IMR-90 (cell line): ENCODE data around the gene KCNJ2. TPM values are rescaled to one million over a fixed set of nuclear protein-coding genes. Genes with fewer than 3 reads are reported as not detected.

ENCODE experiments used
- ATAC-seq: fragments of 200-7000 bp; cut with Tn5 transposase; 2 replicates; pipeline ENCODE4 v1.9.1; 2020; ENCODE audit warnings: low read depth, mild to moderate bottlenecking, moderate library complexity
- BruUV-seq: library from RNA; stranded (reverse); fragments of 400-500 nt; replicated peaks from 2 replicates; lab custom pipeline; 2021; lab: Mats Ljungman, UMichigan
- CTCF ChIA-PET: fragments of 300-600 bp; formaldehyde crosslinking; extraction: SDS; loops from one replicate; lab custom pipeline; 2021; ENCODE audit warnings: antibody characterized with exemption; lab: Yijun Ruan, JAX
- POLR2A ChIA-PET: fragments of 300-600 bp; sonication (Branson Sonifier 250); formaldehyde crosslinking; loops from one replicate; lab custom pipeline; 2022; ENCODE audit warnings: antibody characterized with exemption; ENCODE audit not compliant: unreplicated experiment; lab: Charles Lee
- DNase-seq: peaks from one replicate; pipeline ENCODE4 v3.0.0; 2013
- H2AFZ ChIP-seq: replicated peaks from 2 replicates; pipeline ENCODE3; 2013; ENCODE audit warnings: low read length, mild to moderate bottlenecking; ENCODE audit not compliant: poor library complexity
- H2AK5ac ChIP-seq: 2 replicates; pipeline ENCODE4 v1.6.1; 2013; ENCODE audit warnings: low read depth, low read length, inconsistent platforms
- H2AK9ac ChIP-seq: replicated peaks from 2 replicates; pipeline ENCODE3; 2013; ENCODE audit warnings: mild to moderate bottlenecking, low read depth, low read length, moderate library complexity; ENCODE audit not compliant: poor library complexity
- H2BK120ac ChIP-seq: 2 replicates; pipeline ENCODE4 v1.6.1; 2013; ENCODE audit warnings: low read depth, low read length, inconsistent platforms
- H2BK15ac ChIP-seq: 3 replicates; pipeline ENCODE4 v1.6.1; 2013; ENCODE audit warnings: low read depth, low read length, inconsistent platforms
- H2BK20ac ChIP-seq: 2 replicates; pipeline ENCODE4 v1.6.1; 2013; ENCODE audit warnings: low read depth, mild to moderate bottlenecking, inconsistent platforms, low read length, moderate library complexity
- H2BK5ac ChIP-seq: 2 replicates; pipeline ENCODE4 v1.6.1; 2013; ENCODE audit warnings: mild to moderate bottlenecking, low read depth, low read length, inconsistent platforms; ENCODE audit not compliant: poor library complexity, severe bottlenecking
- H3K14ac ChIP-seq: replicated peaks from 2 replicates; pipeline ENCODE4 v1.6.1; 2013; ENCODE audit warnings: low read depth, low read length, inconsistent platforms
- H3K18ac ChIP-seq: 2 replicates; pipeline ENCODE4 v1.6.1; 2013; ENCODE audit warnings: low read depth, low read length, control low read depth
- H3K23ac ChIP-seq: 2 replicates; pipeline ENCODE4 v1.6.1; 2013; ENCODE audit warnings: low read depth, low read length, inconsistent platforms
- H3K27ac ChIP-seq: 2 replicates; pipeline ENCODE4 v1.5.1; 2013; ENCODE audit warnings: mild to moderate bottlenecking, control low read depth, low read length; ENCODE audit not compliant: insufficient read depth
- H3K27me3 ChIP-seq: 2 replicates; pipeline ENCODE4 v1.6.1; 2013; ENCODE audit warnings: low read length; ENCODE audit not compliant: control insufficient read depth, insufficient read depth
- H3K36me3 ChIP-seq: 2 replicates; pipeline ENCODE4 v1.6.1; 2013; ENCODE audit warnings: low read length, mixed read lengths; ENCODE audit not compliant: control insufficient read depth, insufficient read depth
- H3K4ac ChIP-seq: 2 replicates; pipeline ENCODE4 v1.6.1; 2013; ENCODE audit warnings: low read depth, low read length, inconsistent platforms
- H3K4me1 ChIP-seq: 2 replicates; pipeline ENCODE4 v1.6.1; 2013; ENCODE audit warnings: low read length, mixed read lengths; ENCODE audit not compliant: control insufficient read depth, insufficient read depth
- H3K4me2 ChIP-seq: 2 replicates; pipeline ENCODE4 v1.6.1; 2013; ENCODE audit warnings: low read depth, mild to moderate bottlenecking, control low read depth, low read length, moderate library complexity
- H3K4me3 ChIP-seq: 2 replicates; pipeline ENCODE4 v1.5.1; 2013; ENCODE audit warnings: low read depth, mild to moderate bottlenecking, control low read depth, low read length, moderate library complexity; ENCODE audit not compliant: insufficient read depth
- H3K56ac ChIP-seq: 2 replicates; pipeline ENCODE4 v1.6.1; 2013; ENCODE audit warnings: low read length, inconsistent platforms; ENCODE audit not compliant: insufficient read depth; ENCODE audit errors: extremely low read depth
- H3K79me1 ChIP-seq, 2 experiments: 2 replicates each; pipeline ENCODE4 v1.6.1; 2013; ENCODE audit warnings: low read length in 2 of 2, inconsistent platforms in 1 of 2, low read depth in 1 of 2
- H3K9ac ChIP-seq: 2 replicates; pipeline ENCODE4 v1.6.1; 2013; ENCODE audit warnings: low read depth, low read length, control low read depth
- H3K9me1 ChIP-seq: 2 replicates; pipeline ENCODE4 v1.6.1; 2013; ENCODE audit warnings: low read length, inconsistent platforms; ENCODE audit not compliant: insufficient read depth
- H3K9me3 ChIP-seq: 2 replicates; pipeline ENCODE4 v1.6.1; 2013; ENCODE audit warnings: low read length; ENCODE audit not compliant: control insufficient read depth, insufficient read depth
- H4K20me1 ChIP-seq: 2 replicates; pipeline ENCODE4 v1.6.1; 2013; ENCODE audit warnings: low read length, inconsistent platforms; ENCODE audit not compliant: insufficient read depth
- H4K5ac ChIP-seq: 2 replicates; pipeline ENCODE4 v1.6.1; 2013; ENCODE audit warnings: mild to moderate bottlenecking, low read depth, low read length, control low read depth
- H4K8ac ChIP-seq, 2 experiments: 2 replicates each; pipeline ENCODE4 v1.6.1; 2013; ENCODE audit warnings: low read depth in 2 of 2, low read length in 2 of 2, control low read depth in 1 of 2, inconsistent platforms in 1 of 2
- H4K91ac ChIP-seq: 2 replicates; pipeline ENCODE4 v1.6.1; 2013; ENCODE audit warnings: low read depth, low read length, inconsistent platforms; ENCODE audit not compliant: insufficient read depth
- BHLHE40 ChIP-seq: fragments of 150-350 bp; IDR thresholded peaks from 2 replicates; pipeline ENCODE4 v1.6.1; 2016; ENCODE audit warnings: mild to moderate bottlenecking, low read depth, low read length
- CEBPB ChIP-seq: IDR thresholded peaks from 2 replicates; pipeline ENCODE4 v1.6.1; 2012; ENCODE audit warnings: low read depth, low read length, improper control_type of control experiment
- CHD1 ChIP-seq: IDR thresholded peaks from 2 replicates; pipeline ENCODE4 v1.6.1; 2012; ENCODE audit warnings: low read depth, low read length, improper control_type of control experiment
- CTCF ChIP-seq: conservative IDR thresholded peaks from 2 replicates; pipeline ENCODE4 v1.5.1; 2012; ENCODE audit warnings: mild to moderate bottlenecking, low read depth, low read length, improper control_type of control experiment
- ELK1 ChIP-seq: fragments of 150-350 bp; IDR thresholded peaks from 2 replicates; pipeline ENCODE4 v1.6.1; 2016; ENCODE audit warnings: low read depth, mild to moderate bottlenecking, low read length, moderate library complexity, borderline replicate concordance
- FOS ChIP-seq: fragments of 150-350 bp; IDR thresholded peaks from 2 replicates; pipeline ENCODE4 v1.6.1; 2016; ENCODE audit warnings: low read depth, low read length
- MAFK ChIP-seq: IDR thresholded peaks from 2 replicates; pipeline ENCODE4 v1.6.1; 2012; ENCODE audit warnings: low read depth, low read length, improper control_type of control experiment
- MAZ ChIP-seq: IDR thresholded peaks from 2 replicates; pipeline ENCODE4 v1.6.1; 2012; ENCODE audit warnings: low read depth, mild to moderate bottlenecking, low read length, improper control_type of control experiment, moderate library complexity, borderline replicate concordance
- MXI1 ChIP-seq: IDR thresholded peaks from 2 replicates; pipeline ENCODE4 v1.6.1; 2012; ENCODE audit warnings: low read depth, mild to moderate bottlenecking, low read length, moderate library complexity, borderline replicate concordance
- POLR2A ChIP-seq: IDR thresholded peaks from 2 replicates; pipeline ENCODE4 v1.6.1; 2012; ENCODE audit warnings: mild to moderate bottlenecking, low read depth, low read length
- RAD21 ChIP-seq: IDR thresholded peaks from 2 replicates; pipeline ENCODE4 v1.6.1; 2012; ENCODE audit warnings: low read length, improper control_type of control experiment
- RCOR1 ChIP-seq: IDR thresholded peaks from 2 replicates; pipeline ENCODE4 v1.6.1; 2012; ENCODE audit warnings: mild to moderate bottlenecking, low read length, improper control_type of control experiment; ENCODE audit not compliant: insufficient replicate concordance
- SMC3 ChIP-seq: fragments of 150-350 bp; IDR thresholded peaks from 2 replicates; pipeline ENCODE4 v1.6.1; 2016; ENCODE audit warnings: low read depth, mild to moderate bottlenecking, antibody characterized with exemption, low read length, moderate library complexity
- WGBS, 2 experiments: methylation state at CpG; one replicate each; pipeline versions ENCODE4 v1.1.5 to v1.1.7; 2013; ENCODE audit warnings: missing lambda C conversion rate in 2 of 2; ENCODE audit not compliant: insufficient read length in 1 of 2; ENCODE audit errors: extremely low coverage in 2 of 2; 5-methylcytosine and 5-hydroxymethylcytosine counted together
- dilution Hi-C: fragments of 300-500 bp; cut with HindIII; formaldehyde crosslinking; loops from one replicate; pipeline ENCODE4 v1.14.3; 2018; ENCODE audit warnings: low sequenced_read_pairs; ENCODE audit not compliant: unreplicated experiment
- in situ Hi-C: fragments of 300-500 bp; cut with MboI; formaldehyde crosslinking; loops from 3 replicates; pipeline ENCODE4 v1.14.3; 2019; ENCODE audit warnings: low sequenced_read_pairs, inconsistent platforms, mixed read lengths
- intact Hi-C: fragments of 100-400 bp; cut with micrococcal nuclease; formaldehyde crosslinking; loops from 2 replicates; pipeline ENCODE4 v1.10.0; 2022
- polyA plus RNA-seq, 3 experiments: library from polyadenylated mRNA; depleted of rRNA; stranded (reverse); fragments of >200 nt; gene quantifications; 2 replicates each; pipeline ENCODE4 v1.2.3, GENCODE V29; 2012; ENCODE audit warnings: low replicate concordance in 1 of 3
- total RNA-seq: library from RNA; depleted of rRNA; stranded (reverse); fragments of >200 nt; gene quantifications from 2 replicates; pipeline ENCODE4 v1.2.3, GENCODE V29; 2012

The KCNJ2 gene
- total and polyA plus RNA-seq, 2 of the 4 experiments (the other 2 are of a cell fraction) = 0.55 to 8.6 TPM

DNA sequence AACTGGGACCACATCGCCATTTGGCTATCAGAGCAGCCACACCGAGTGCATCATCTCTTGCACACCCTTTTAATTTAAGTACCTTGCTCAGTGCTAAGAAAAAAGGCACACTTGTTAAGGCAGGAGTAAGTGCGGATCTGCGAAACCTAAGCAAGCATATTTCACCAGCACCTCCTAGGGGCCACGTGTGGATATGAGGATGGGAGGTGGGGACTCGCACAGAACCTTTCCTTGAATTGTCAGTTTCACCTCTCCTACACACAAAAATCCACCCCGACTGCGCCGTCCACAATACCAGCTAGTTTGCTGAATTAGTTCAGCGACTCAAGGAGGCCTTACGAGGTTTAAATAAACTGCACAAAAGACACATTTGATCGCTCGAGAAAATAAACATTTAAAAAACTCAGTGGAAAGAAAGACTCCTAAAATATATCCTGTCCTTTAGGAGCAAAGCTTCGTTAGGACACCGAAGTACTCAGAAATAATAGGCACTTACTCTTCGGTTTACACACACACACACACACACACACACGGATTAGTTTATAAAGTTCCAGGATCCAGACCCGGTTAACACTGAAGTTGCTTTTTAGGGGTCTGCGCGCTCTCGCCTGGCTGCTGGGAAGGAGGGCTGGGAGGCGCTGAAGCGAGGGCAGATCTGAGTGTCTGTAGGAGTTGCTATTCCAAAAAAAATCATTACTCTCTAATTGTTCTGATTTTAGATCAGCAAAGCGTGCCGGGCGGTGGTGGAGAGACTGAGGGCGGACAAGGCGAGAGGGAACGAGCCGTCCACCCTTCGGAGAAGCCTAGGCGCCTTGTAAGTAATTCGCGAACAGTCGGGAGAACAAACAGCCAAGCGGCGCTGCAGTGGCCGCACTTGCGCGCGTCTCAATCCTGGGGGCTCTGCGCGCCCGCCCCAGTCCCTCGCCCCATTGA, 1.0 kb upstream of the KCNJ2 start:
- Histone ChIP-seq H3K4me1 (no peaks in the 10 kb centered on the region), H4K20me1 (no peaks in the 10 kb centered on the region), H3K27me3 (no peaks in the 10 kb centered on the region), H2BK120ac (peak overlapping the region; percentile 41), H4K8ac (peak overlapping the region; percentile 2 to 37; a peak in 1 of 4 replicates), H3K9me3 (no peaks in the 10 kb centered on the region), H2AK9ac (peak overlapping the region; percentile 18), H2BK20ac (no peak overlapping the region), H3K14ac (peak overlapping the region; percentile 47), H3K4me2 (peak overlapping the region; percentile 64), H2BK5ac (no peak overlapping the region), H3K4ac (peak overlapping the region; percentile 13; the same call in 1 of the 2 replicates), H3K4me3 (peak overlapping the region; percentile 73), H2BK15ac (peak overlapping the region; percentile 3; the same call in 1 of the 3 replicates), H3K9ac (peak overlapping the region; percentile 85), H3K9me1 (no peaks in the 10 kb centered on the region), H3K23ac (peak overlapping the region; percentile 29; the same call in 1 of the 2 replicates), H4K5ac (peak overlapping the region; percentile 3; the same call in 1 of the 2 replicates), H3K18ac (peak overlapping the region; percentile 17; the same call in 1 of the 2 replicates), H3K36me3 (no peaks in the 10 kb centered on the region), H3K27ac (peak overlapping the region; percentile 70), H4K91ac (no peak overlapping the region), H2AFZ (peak overlapping the region; percentile 86), H3K79me1 (no peaks in the 10 kb centered on the region), H2AK5ac (no peak overlapping the region), H3K56ac (0 out of 2 replicates have a peak overlapping the region, but pooled peaks have one; percentile 22)
- 0% methylated on average over 17 of the region's 45 CpGs; no CpG with 5 or more reads in 1 of the 2 experiments for WGBS, 2 experiments
- intact Hi-C loops = loop anchor here (1.0 to 5.0 kb wide), 8 partner anchors 239 to 841 kb away; partner anchors contain the start of gene ABCA5
- ChIA-PET POLR2A (no interaction called here), CTCF (interaction anchor here (0.6 to 1.5 kb wide), 6 partner anchors 24 to 580 kb away, joined by 3 to 5 read pairs (median 4); no protein-coding TSS in a partner anchor)
- in situ Hi-C loops = loop anchor here (10.0 kb wide), 1 partner anchor 386 kb away; no protein-coding TSS in a partner anchor
- dilution Hi-C loops = no loop called here
- DNase-seq (peak; percentile 81), ATAC-seq (peak; percentile 33)
- BruUV-seq = TSS peak; percentile 70
- TF ChIP-seq SMC3 = peak; percentile 44
- peak; percentile 75 for TF ChIP-seq CTCF
- no peak for TF ChIP-seq CEBPB
- TF ChIP-seq RCOR1 = no peak
- TF ChIP-seq CHD1 = no peak
- TF ChIP-seq ELK1 = no peak
- peak; percentile 40; the same call in 1 of the 2 replicates for TF ChIP-seq MXI1
- TF ChIP-seq RAD21 = peak; percentile 74
- no peak for TF ChIP-seq BHLHE40
- TF ChIP-seq FOS = no peak
- no peak for TF ChIP-seq POLR2A
- TF ChIP-seq MAFK = no peak
- TF ChIP-seq MAZ = 0 out of 2 replicates have a peak, but pooled peaks have one; percentile 14
